GM21619 (cell line): Measurements from ENCODE around the gene RPL12.
"Not testable (repeated sequence)": the region's sequence is repeated elsewhere in the genome, so short reads cannot be mapped to it uniquely, and the experiment has no call there.

Source experiments
- ATAC-seq: cut with Tn5 transposase; IDR thresholded peaks from one replicate; pipeline ENCODE4 v1.9.1; 2021; ENCODE audit not compliant: unreplicated experiment

Gene RPL12

GRCh38 chr9:127470662-127471061 lies 19.5 kb upstream of the RPL12 start:
- no peak for ATAC-seq

- no peak for ATAC-seq
Observed at GRCh38 chr9:127467621-127468020, 16.4 kb upstream of the RPL12 start.

GRCh38 chr9:127466407-127466917 lies 15.3 kb upstream of the RPL12 start:
- not testable (repeated sequence) for ATAC-seq

DNA sequence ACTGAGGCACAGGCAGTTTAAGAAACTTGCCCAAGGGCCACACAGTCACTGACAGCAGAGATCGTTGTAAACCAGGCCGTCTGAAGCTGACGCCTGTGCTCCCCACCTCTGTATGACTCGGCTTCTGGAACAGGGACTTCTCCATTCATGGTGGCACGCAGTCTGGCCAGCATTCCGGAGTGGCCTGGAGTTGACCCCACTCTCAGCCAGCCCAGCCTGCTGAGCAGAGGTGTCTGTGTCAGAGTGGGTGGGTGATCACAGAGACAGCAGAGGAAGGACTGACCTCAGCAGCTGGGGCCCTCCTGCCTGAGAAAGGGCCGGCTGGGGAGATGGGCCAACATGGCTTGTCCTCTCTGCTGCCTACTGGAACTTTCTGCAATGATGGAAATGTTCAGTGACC lies 12.7 kb upstream of the RPL12 start:
- no peak for ATAC-seq

GRCh38 chr9:127463382-127463781 lies 12.2 kb upstream of the RPL12 start:
- no peak for ATAC-seq

DNA sequence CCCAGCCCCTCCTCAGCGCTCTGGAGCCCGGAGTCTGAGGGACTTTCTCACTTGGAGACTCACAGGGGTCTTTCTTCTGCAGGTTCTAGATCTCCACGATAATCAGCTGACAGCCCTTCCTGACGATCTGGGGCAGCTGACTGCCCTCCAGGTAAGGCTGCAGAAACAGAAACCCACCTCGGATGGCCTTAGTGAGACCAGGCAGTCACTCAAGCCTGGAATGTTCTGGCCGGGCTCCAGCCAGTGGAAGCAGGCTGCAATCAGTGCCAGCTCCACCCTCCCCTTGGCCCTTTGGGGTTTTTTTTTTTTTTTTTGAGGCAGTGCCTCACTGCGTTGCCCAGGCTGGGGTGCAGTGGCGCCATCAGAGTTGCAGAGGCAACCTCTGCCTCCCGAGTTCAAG lies 7.7 kb upstream of the RPL12 start:
- ATAC-seq: no peak

GRCh38 chr9:127457191-127457878 lies 6.1 kb upstream of the RPL12 start:
- no peak for ATAC-seq

- no peak for ATAC-seq
Observed at GRCh38 chr9:127455324-127455992, 4.3 kb upstream of the RPL12 start.

- ATAC-seq: no peak
Observed at GRCh38 chr9:127452691-127453090, 1.5 kb upstream of the RPL12 start.

GRCh38 chr9:127451858-127452656 lies 851 bp upstream of the RPL12 start:
- peak; percentile 15 for ATAC-seq

- peak; percentile 15 for ATAC-seq
Observed at GRCh38 chr9:127451608-127451857, 327 bp upstream of the RPL12 start.

- no peak for ATAC-seq
Observed at GRCh38 chr9:127450243-127450760, 904 bp downstream of the RPL12 start.

- no peak for ATAC-seq
Observed at GRCh38 chr9:127449332-127449966, 1.8 kb downstream of the RPL12 start.

GRCh38 chr9:127448112-127448805 lies 2.9 kb downstream of the RPL12 start:
- no peak for ATAC-seq

GRCh38 chr9:127447416-127448111 lies 3.6 kb downstream of the RPL12 start:
- ATAC-seq: no peak

DNA sequence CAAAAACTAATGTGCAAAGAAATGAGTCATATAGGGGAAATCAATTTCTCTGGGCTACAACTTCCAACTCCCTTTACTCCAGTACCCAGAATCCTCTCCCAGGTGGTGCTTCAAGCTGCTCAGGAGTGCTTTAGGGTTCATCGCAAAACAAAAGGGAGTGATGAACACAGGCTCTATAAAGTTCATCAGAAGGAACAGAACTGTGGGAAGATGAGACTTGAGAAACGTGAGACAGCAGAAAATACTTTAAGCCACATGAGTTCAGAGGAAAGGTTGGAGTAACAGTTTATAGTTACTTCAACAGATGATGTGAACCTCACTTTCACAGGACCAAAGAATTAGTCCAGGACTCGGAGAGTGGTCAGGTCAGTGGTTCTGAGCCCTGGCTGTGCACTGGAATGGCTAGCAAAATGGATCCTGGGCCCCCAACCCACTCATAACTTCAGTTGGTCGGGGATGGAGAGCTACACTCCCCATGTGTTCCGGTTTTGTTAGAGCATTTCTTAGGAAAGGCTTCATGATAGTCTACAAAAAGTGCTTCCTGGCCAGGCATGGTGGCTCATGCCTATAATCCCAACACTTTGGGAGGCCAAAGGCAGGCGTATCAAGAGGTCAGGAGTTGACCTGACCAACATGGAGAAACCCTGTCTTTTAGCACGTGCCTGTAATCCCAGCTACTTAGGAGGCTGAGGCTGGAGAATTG lies 4.3 kb downstream of the RPL12 start:
- ATAC-seq: no peak

GRCh38 chr9:127445851-127446712 lies 5.1 kb downstream of the RPL12 start:
- no peak for ATAC-seq
